HG03064 (cell line): ENCODE measurements around the gene ATF6.
"Not testable (repeated sequence)": the region's sequence is repeated elsewhere in the genome, so short reads cannot be mapped to it uniquely, and the experiment has no call there.

ENCODE experiments used
- ATAC-seq: cut with Tn5 transposase; IDR thresholded peaks from one replicate; pipeline ENCODE4 v1.9.1; 2021; ENCODE audit warnings: low read depth; ENCODE audit not compliant: unreplicated experiment

ATF6 gene

GRCh38 chr1:161766102-161766981 is at the start of gene ATF6:
TSS of gene ATF6 (plus strand) at chr1:161766320. CDS start at chr1:161766361, 41 bp downstream.
- ATAC-seq = peak; percentile 55

- no peak for ATAC-seq
Observed at GRCh38 chr1:161718559-161719324, 47.4 kb upstream of the ATF6 start.

GRCh38 chr1:161719325-161719611 is 46.9 kb upstream of the ATF6 start:
- no peak for ATAC-seq

- ATAC-seq = no peak
Observed at GRCh38 chr1:161720422-161720821, 45.7 kb upstream of the ATF6 start.

- no peak for ATAC-seq
Observed at GRCh38 chr1:161720956-161721737, 45.0 kb upstream of the ATF6 start, which contains the start of gene FCRLB. TSS of gene FCRLB (plus strand) at chr1:161721544. CDS start at chr1:161722673, 1,129 bp downstream.

GRCh38 chr1:161721738-161722343 is 44.3 kb upstream of the ATF6 start:
- no peak for ATAC-seq

GRCh38 chr1:161722406-161722805 is 43.7 kb upstream of the ATF6 start:
- no peak for ATAC-seq

- ATAC-seq = no peak
Observed at GRCh38 chr1:161723459-161724141, 42.5 kb upstream of the ATF6 start.

- not testable (repeated sequence) for ATAC-seq
Observed at GRCh38 chr1:161725258-161725907, 40.7 kb upstream of the ATF6 start.

- ATAC-seq = peak; percentile 12
Observed at GRCh38 chr1:161725908-161726472, 40.1 kb upstream of the ATF6 start.

- ATAC-seq = peak; percentile 43
Observed at GRCh38 chr1:161726473-161727255, 39.5 kb upstream of the ATF6 start.

- peak; percentile 8 for ATAC-seq
Observed at GRCh38 chr1:161727256-161727924, 38.7 kb upstream of the ATF6 start.

GRCh38 chr1:161728376-161729226 is 37.5 kb upstream of the ATF6 start:
- ATAC-seq = no peak

GRCh38 chr1:161730050-161730564 is 36.0 kb upstream of the ATF6 start:
- no peak for ATAC-seq

- ATAC-seq = no peak
Observed at GRCh38 chr1:161731241-161731640, 34.9 kb upstream of the ATF6 start.

GRCh38 chr1:161731981-161732718 is 34.0 kb upstream of the ATF6 start:
- no peak for ATAC-seq
